Left lung (tissue), 10 donors: Measurements from ENCODE around the gene PLXDC2. TPM values are rescaled to one million over a fixed set of nuclear protein-coding genes. Genes with fewer than 3 reads are reported as not detected.

ENCODE experiments used
- ATAC-seq: fragments of 200-7000 bp; cut with Tn5 transposase; one replicate; pipeline ENCODE4 v1.9.1; 2020; ENCODE audit warnings: moderate library complexity
- DNase-seq, 4 donors: peaks; one replicate each; pipeline ENCODE4 v3.0.0-alpha.2; 2013 to 2020
- H3K27ac ChIP-seq, 2 donors: fragments of 200-600 bp; sonication (generic) in 1 of 2; one replicate each; pipeline versions ENCODE4 v1.5.0 to v1.8.0; 2020 to 2021
- H3K27me3 ChIP-seq, 2 donors: fragments of 200-600 bp; sonication (generic) in 1 of 2; one replicate each; pipeline versions ENCODE4 v1.5.0 to v1.8.0; 2020 to 2021
- H3K36me3 ChIP-seq, 2 donors: fragments of 200-600 bp; sonication (generic) in 1 of 2; one replicate each; pipeline versions ENCODE4 v1.5.0 to v1.8.0; 2020 to 2021
- H3K4me1 ChIP-seq, 2 donors: fragments of 200-600 bp; one replicate each; pipeline ENCODE4 v1.8.0; 2021
- H3K4me3 ChIP-seq, 2 donors: fragments of 200-600 bp; sonication (generic) in 1 of 2; one replicate each; pipeline versions ENCODE4 v1.5.0 to v1.8.0; 2020 to 2021; ENCODE audit warnings: mild to moderate bottlenecking in 1 of 2
- H3K9me3 ChIP-seq, 2 donors: fragments of 200-600 bp; sonication (generic) in 1 of 2; one replicate each; pipeline versions ENCODE4 v1.5.0 to v1.8.0; 2020 to 2021
- CTCF ChIP-seq, 2 donors: fragments of 200-600 bp; sonication (generic) in 1 of 2; IDR thresholded peaks; one replicate each; pipeline versions ENCODE4 v1.5.0 to v1.8.0; 2021; ENCODE audit warnings: antibody characterized with exemption in 2 of 2
- intact Hi-C, 2 donors: fragments of 100-400 bp; cut with DNase I; formaldehyde crosslinking; loops; one replicate each; pipeline versions ENCODE4 v1.11.2 to v1.14.2; 2022
- polyA plus RNA-seq, 6 donors: library from polyadenylated mRNA; unstranded; fragments of 120-200 nt; gene quantifications; one replicate each; pipeline ENCODE4 v1.2.1, GENCODE V29; 2013; ENCODE audit not compliant: insufficient read length in 6 of 6
- total RNA-seq, 2 donors: library from RNA; stranded (reverse); fragmentation: NEBNext Ultra II Directional; extraction: Animal tissue kit (Norgen Biotek cat#: 25700); gene quantifications; one replicate each; pipeline ENCODE4 v1.2.1, GENCODE V29; 2021
- donor health status: DM: no; HTN: yes; CAD: no.
- donor health status: DM: no; HTN: no; CAD: no.

PLXDC2 gene
- total and polyA plus RNA-seq, 8 donors, result 85.3 to 127 (median 112) TPM

DNA sequence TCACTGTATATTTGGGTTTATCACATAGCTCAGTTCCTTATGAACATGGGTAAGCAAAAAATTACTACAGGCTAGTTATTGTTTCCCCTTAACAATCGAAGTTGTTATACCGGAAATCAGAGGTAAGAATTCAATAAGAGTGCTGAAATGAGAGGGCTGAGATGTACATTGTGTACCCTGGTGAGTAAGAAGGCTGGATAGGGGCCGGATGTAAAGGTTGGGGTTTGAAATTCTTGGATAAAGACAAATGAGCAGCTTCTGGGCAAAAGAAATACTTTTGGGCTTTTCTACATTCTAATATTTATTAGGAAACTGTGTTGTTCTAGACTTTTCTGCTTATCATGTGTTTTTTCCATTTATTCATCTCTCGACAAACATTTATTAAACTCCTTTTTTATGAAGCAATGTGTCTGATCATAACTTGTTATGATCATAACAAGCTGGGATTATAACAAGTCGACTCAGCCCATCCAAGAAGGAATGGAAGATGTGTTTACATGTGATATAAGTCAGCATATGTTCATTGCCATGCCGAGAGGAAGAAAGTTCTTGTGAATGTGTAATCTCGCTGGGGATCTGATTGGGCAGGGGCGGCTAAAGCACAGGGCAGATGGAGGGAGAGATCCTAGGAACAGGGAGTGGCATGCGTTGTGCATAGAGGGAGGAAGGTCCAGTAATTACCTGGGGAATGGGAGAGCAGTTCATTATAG, 155.3 kb downstream of the PLXDC2 start:
- no peak for DNase-seq
- TF ChIP-seq CTCF (IDR thresholded peaks at IDR 0.05), result no peak
- Histone ChIP-seq H3K27me3 (no peaks in the 10 kb centered on the region), H3K36me3 (no peaks in the 10 kb centered on the region), H3K9me3 (no peaks in the 10 kb centered on the region), H3K4me3 (no peak overlapping the region), H3K27ac (peak overlapping the region in 1 of 2 donors; percentile 15), H3K4me1 (peaks cover 0 to 5% of the 10 kb centered on the region in 2 donors)
- ATAC-seq, result peak; percentile 22
- intact Hi-C loops, result no loop called here

GRCh38 chr10:19974138-19974537, 157.9 kb downstream of the PLXDC2 start:
- Histone ChIP-seq H3K9me3 (peaks cover 0 to 3% of the 10 kb centered on the region in 2 donors), H3K27me3 (no peaks in the 10 kb centered on the region), H3K36me3 (no peaks in the 10 kb centered on the region), H3K4me3 (no peak overlapping the region), H3K4me1 (peaks cover 0 to 7% of the 10 kb centered on the region in 2 donors), H3K27ac (no peak overlapping the region)
- ATAC-seq, result no peak
- no peak for TF ChIP-seq CTCF (IDR thresholded peaks at IDR 0.05)
- DNase-seq, result no peak
- intact Hi-C loops, result no loop called here

GRCh38 chr10:19974554-19974953, 158.3 kb downstream of the PLXDC2 start:
- Histone ChIP-seq H3K27me3 (no peaks in the 10 kb centered on the region), H3K36me3 (no peaks in the 10 kb centered on the region), H3K9me3 (peaks cover 0 to 3% of the 10 kb centered on the region in 2 donors), H3K4me3 (no peak overlapping the region), H3K4me1 (peaks cover 0 to 11% of the 10 kb centered on the region in 2 donors), H3K27ac (no peak overlapping the region)
- DNase-seq (no peak), ATAC-seq (no peak)
- no peak for TF ChIP-seq CTCF (IDR thresholded peaks at IDR 0.05)
- intact Hi-C loops, result no loop called here

- H3K27me3 ChIP-seq, result no peaks in the 10 kb centered on the region
- intact Hi-C loops, result no loop called here
Observed at GRCh38 chr10:19977097-19977521, 160.9 kb downstream of the PLXDC2 start.

More at GRCh38 chr10:19977097-19977521, 160.9 kb downstream of the PLXDC2 start:
- Histone ChIP-seq H3K36me3 (no peaks in the 10 kb centered on the region), H3K4me3 (no peak overlapping the region), H3K4me1 (peaks cover 0 to 11% of the 10 kb centered on the region in 2 donors), H3K27ac (no peak overlapping the region), H3K9me3 (peaks cover 0 to 3% of the 10 kb centered on the region in 2 donors)
- TF ChIP-seq CTCF (IDR thresholded peaks at IDR 0.05), result no peak
- no peak for DNase-seq
- ATAC-seq, result no peak
